Loucy (cell line): ENCODE results near the gene XPO1.

Experiments
- H2AFZ ChIP-seq: fragments of 200-600 bp; sonication (generic); 2 replicates; pipeline ENCODE4 v1.6.0; 2016; ENCODE audit warnings: antibody characterized with exemption, mild to moderate bottlenecking, low read length, moderate library complexity
- H3F3A ChIP-seq: fragments of 200-600 bp; 2 replicates; pipeline ENCODE4 v1.6.0; 2016; ENCODE audit warnings: antibody characterized with exemption, low read depth, mild to moderate bottlenecking
- H3K27me3 ChIP-seq: fragments of 200-600 bp; sonication (generic); 2 replicates; pipeline ENCODE4 v1.6.1; 2014; ENCODE audit warnings: low read length, mild to moderate bottlenecking; ENCODE audit not compliant: insufficient read depth, poor library complexity, severe bottlenecking
- H3K36me3 ChIP-seq: fragments of 200-600 bp; sonication (generic); 2 replicates; pipeline ENCODE4 v1.6.1; 2016; ENCODE audit warnings: low read length; ENCODE audit not compliant: insufficient read depth
- H3K4me1 ChIP-seq: fragments of 200-600 bp; sonication (generic); 2 replicates; pipeline ENCODE4 v1.5.1; 2014; ENCODE audit warnings: low read length, mild to moderate bottlenecking; ENCODE audit not compliant: insufficient read depth, poor library complexity, severe bottlenecking
- H3K4me2 ChIP-seq: fragments of 200-600 bp; sonication (generic); 2 replicates; pipeline ENCODE4 v1.6.0; 2014; ENCODE audit warnings: antibody characterized with exemption, low read length, low read depth, mild to moderate bottlenecking; ENCODE audit not compliant: poor library complexity, severe bottlenecking
- H3K4me3 ChIP-seq: fragments of 200-600 bp; sonication (generic); 2 replicates; pipeline ENCODE4 v1.5.1; 2014; ENCODE audit warnings: low read length, mild to moderate bottlenecking, mixed read lengths; ENCODE audit not compliant: poor library complexity, severe bottlenecking
- H3K79me2 ChIP-seq: fragments of 200-600 bp; sonication (generic); 2 replicates; pipeline ENCODE4 v1.6.1; 2014; ENCODE audit warnings: low read length; ENCODE audit not compliant: insufficient read depth
- H3K9ac ChIP-seq: fragments of 200-600 bp; sonication (generic); 2 replicates; pipeline ENCODE4 v1.6.0; 2014; ENCODE audit warnings: mild to moderate bottlenecking, low read depth, low read length, moderate library complexity; ENCODE audit not compliant: poor library complexity, severe bottlenecking
- H3K9me2 ChIP-seq: fragments of 200-600 bp; sonication (generic); replicated peaks from 2 replicates; pipeline ENCODE4 v1.6.1; 2016; ENCODE audit warnings: low read depth, low read length, mixed read lengths
- H3K9me3 ChIP-seq: fragments of 200-600 bp; sonication (generic); 2 replicates; pipeline ENCODE4 v1.6.1; 2014; ENCODE audit warnings: mild to moderate bottlenecking, antibody characterized with exemption, low read length, low read depth; ENCODE audit not compliant: insufficient read depth
- H4K20me1 ChIP-seq: fragments of 200-600 bp; sonication (generic); 2 replicates; pipeline ENCODE4 v1.6.0; 2014; ENCODE audit warnings: antibody characterized with exemption, low read length, mild to moderate bottlenecking; ENCODE audit not compliant: insufficient read depth, poor library complexity, severe bottlenecking
- CTCF ChIP-seq: fragments of 200-600 bp; sonication (generic); conservative IDR thresholded peaks from 2 replicates; pipeline ENCODE4 v1.5.1; 2014; ENCODE audit warnings: mild to moderate bottlenecking, antibody characterized with exemption, low read length
- EZH2phosphoT487 ChIP-seq: fragments of 200-600 bp; IDR thresholded peaks from 2 replicates; pipeline ENCODE4 v1.6.1; 2018; ENCODE audit warnings: antibody characterized with exemption, mild to moderate bottlenecking, moderate library complexity, borderline replicate concordance

XPO1 gene

GRCh38 chr2:61499060-61499459, 39.1 kb downstream of the XPO1 start:
- Histone ChIP-seq H3K4me1 (peaks cover 4% of the 10 kb centered on the region), H3K36me3 (peaks cover 92% of the 10 kb centered on the region), H3F3A (0 out of 2 replicates have a peak, but pooled peaks cover 2% of the 10 kb centered on the region), H3K27me3 (no peaks in the 10 kb centered on the region), H3K9me3 (no peaks in the 10 kb centered on the region), H4K20me1 (peaks cover 57% of the 10 kb centered on the region), H3K9me2 (no peaks in the 10 kb centered on the region), H2AFZ (no peak overlapping the region), H3K4me2 (no peak overlapping the region), H3K79me2 (peaks cover 45% of the 10 kb centered on the region), H3K4me3 (no peak overlapping the region), H3K9ac (no peak overlapping the region)
- TF ChIP-seq CTCF (no peak), EZH2phosphoT487 (no peak)

GRCh38 chr2:61493523-61493942, 44.6 kb downstream of the XPO1 start:
- Histone ChIP-seq H3K9me3 (no peaks in the 10 kb centered on the region), H3K9me2 (no peaks in the 10 kb centered on the region), H3K36me3 (peaks cover 93% of the 10 kb centered on the region), H3K9ac (no peak overlapping the region), H3K4me1 (peaks cover 11% of the 10 kb centered on the region), H2AFZ (no peak overlapping the region), H3K4me2 (no peak overlapping the region), H3K4me3 (no peak overlapping the region), H4K20me1 (peaks cover 36% of the 10 kb centered on the region), H3F3A (peaks cover 5% of the 10 kb centered on the region; the same call in 1 of the 2 replicates), H3K79me2 (peaks cover 18% of the 10 kb centered on the region; the same call in 1 of the 2 replicates), H3K27me3 (no peaks in the 10 kb centered on the region)
- no peak for TF ChIP-seq CTCF
- TF ChIP-seq EZH2phosphoT487: no peak

GRCh38 chr2:61492476-61492875, 45.7 kb downstream of the XPO1 start:
- Histone ChIP-seq H2AFZ (no peak overlapping the region), H3K79me2 (peaks cover 23% of the 10 kb centered on the region; the same call in 1 of the 2 replicates), H3K4me1 (peaks cover 11% of the 10 kb centered on the region), H3K9me3 (no peaks in the 10 kb centered on the region), H3F3A (peaks cover 5% of the 10 kb centered on the region; the same call in 1 of the 2 replicates), H4K20me1 (peaks cover 33% of the 10 kb centered on the region), H3K9me2 (no peaks in the 10 kb centered on the region), H3K36me3 (peaks cover 93% of the 10 kb centered on the region), H3K27me3 (no peaks in the 10 kb centered on the region), H3K4me3 (no peak overlapping the region), H3K9ac (no peak overlapping the region), H3K4me2 (no peak overlapping the region)
- TF ChIP-seq EZH2phosphoT487: no peak
- no peak for TF ChIP-seq CTCF
